Stimulated activated CD4-positive, alpha-beta T cell treated with anti-CD3 and anti-CD28 coated beads, Interleukin-2, amount 100 ng/mL, for 4 hours (primary cell): ENCODE results near the gene PCYOX1L.
"Not testable (repeated sequence)": the region's sequence is repeated elsewhere in the genome, so short reads cannot be mapped to it uniquely, and the experiment has no call there.

Experiments
- DNase-seq: peaks from one replicate; pipeline ENCODE4 v3.0.0-alpha.2; 2020; ENCODE audit warnings: low read depth

The PCYOX1L gene

DNA sequence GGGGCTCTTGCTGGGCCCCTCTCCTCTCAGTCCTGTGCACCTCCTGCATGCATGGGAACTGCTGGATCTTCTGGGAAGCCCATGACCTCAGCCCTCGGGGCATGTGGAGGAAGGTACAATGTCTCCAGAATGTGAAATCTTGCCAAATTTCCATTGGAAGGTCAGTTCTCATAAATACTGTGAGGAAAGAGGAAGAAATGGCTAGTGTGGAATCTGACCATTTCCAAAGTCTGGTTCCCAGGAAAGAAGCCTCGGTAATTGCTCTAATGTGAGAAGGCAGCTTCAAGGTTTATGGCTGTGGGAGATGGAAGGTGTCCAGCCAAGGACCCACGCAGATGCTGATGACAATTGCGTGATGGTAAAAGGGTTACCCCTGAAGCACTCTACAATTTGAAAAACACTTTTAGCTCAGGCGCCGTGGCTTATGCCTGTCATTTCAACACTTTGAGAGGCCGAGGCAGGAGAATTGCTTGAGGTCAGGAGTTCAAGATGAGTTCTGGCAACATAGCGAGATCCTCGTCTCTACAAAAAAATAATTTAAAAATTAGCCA is 29.3 kb downstream of the PCYOX1L start:
- DNase-seq: no peak

GRCh38 chr5:149387982-149388381 is 30.1 kb downstream of the PCYOX1L start:
- DNase-seq: no peak

GRCh38 chr5:149388498-149389190 is 30.8 kb downstream of the PCYOX1L start:
- DNase-seq: no peak

DNA sequence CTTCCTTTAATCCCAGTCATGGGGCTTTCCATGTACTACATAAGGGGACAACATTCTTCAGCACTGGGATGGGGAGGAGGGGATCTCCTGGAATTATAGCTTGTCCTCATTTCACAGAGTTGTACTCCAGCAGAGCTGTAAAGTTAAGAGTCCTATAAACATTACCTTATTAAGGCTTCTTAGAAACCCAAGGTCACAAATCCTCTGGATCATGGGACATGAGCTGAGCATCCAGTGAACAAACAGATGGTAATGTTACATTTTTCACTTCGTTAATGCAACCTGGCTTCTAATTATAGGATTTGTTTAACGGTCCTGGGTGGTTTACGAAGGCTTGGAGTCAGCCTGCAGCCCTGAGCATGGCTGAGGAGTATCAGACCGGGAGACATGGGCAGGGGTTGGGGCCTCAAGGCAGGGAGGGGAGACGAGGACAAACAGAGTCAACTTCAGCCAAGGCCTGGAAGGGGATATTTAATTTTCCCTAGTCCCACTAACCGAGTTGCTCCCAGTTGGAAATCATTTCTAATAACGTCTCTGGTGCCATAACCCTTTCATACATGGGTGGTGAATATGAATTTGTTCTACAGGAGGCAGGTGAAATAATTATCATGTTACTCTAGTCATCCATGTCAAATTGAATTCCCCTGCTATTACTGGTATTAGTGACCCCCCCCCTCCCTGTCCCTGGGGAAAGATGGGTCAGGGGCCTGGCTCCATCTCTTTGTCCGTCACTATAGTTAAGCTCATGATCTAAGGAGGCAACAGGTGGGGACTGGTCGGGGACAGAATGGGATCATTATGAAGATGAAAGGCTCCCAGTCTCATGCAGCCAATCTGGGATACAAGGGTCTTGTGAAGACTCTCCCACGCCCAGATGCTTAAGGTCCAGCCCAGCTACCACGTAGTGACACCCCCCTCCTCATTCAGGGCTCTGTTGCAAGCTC is 32.0 kb downstream of the PCYOX1L start:
- no peak for DNase-seq

- not testable (repeated sequence) for DNase-seq
Measured at GRCh38 chr5:149391076-149391475, 33.2 kb downstream of the PCYOX1L start.

DNA sequence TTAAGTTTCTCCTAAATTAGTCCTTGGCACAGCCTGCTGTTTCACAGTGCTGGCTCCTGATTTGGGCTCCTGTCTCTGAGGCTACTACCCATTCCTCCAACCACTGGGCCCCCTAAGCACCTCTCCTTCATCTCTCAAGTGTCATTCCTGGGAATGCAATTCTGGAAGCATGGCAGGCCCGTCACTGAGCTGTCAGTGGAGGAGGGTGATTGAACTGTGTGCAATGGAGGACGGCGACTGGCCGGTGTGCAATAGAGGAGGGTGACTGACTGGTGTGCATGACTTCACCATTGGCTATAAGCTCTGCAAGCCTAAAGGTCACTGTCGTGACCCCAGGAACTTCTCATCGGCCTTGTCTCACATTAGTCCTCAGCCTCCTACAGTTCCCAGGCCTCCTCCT is 33.7 kb downstream of the PCYOX1L start:
- DNase-seq: no peak

- DNase-seq: no peak
Measured at GRCh38 chr5:149392718-149393117, 34.9 kb downstream of the PCYOX1L start.

DNA sequence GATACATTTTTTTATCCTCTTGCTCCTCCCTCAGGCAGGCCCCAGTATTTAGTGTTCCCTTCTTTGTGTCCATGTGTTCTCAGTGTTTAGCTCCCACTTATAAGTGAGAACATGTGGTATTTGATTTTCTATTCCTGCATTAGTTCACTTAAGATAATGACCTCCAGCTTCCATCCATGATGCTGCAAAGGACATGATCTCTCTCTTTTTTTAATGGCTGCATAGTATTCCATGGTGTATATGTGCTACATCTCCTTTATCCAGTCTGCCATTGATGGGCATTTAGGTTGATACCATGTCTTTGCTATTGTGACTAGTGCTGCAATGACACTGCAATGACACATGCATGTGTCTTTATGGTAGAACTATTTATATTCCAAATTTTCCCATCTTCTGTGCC is 37.1 kb downstream of the PCYOX1L start:
- not testable (repeated sequence) for DNase-seq

DNA sequence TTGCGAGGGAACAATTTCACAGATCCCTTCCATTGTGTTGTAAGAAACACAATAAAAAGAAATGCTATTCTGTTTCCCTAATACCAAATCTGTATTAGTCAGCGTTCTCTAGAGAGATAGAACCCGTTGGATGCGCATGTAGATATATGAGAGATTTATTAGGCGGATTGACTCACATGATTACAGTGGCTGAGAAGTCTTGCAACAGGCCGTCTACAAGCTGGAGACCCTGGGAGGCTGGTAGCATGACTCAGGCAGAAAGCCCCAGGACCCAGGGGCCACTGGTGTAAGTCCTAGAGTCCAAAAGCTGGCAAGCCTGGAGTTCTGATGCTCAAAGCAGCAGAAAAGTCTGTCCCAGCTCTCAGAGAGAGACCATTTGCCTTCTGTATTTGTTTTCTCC is 39.7 kb downstream of the PCYOX1L start:
- no peak for DNase-seq

DNA sequence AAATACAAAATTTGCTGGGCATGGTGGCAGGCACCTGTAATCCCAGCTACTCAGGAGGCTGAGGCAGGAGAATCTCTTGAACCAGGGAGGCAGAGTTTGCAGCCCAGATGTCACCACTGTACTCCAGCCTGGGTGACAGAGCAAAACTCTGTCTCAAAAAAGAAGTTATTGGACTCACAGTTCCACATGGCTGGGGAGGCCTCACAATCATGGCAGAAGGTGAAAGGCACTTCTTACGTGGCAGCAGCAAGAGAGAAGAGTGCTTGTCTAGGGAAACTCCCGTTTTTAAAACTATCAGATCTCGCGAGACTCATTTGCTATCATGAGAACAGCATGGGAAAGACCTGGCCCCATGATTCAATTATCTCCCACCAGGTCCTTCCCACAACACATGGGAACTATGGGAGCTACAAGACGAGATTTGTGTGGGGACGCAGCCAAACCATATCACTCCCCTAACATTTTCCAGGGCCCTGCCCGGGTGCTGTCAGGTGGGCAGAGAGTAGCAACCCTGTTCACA is 41.0 kb downstream of the PCYOX1L start:
- not testable (repeated sequence) for DNase-seq

- DNase-seq: no peak
Measured at GRCh38 chr5:149399775-149400174, 41.9 kb downstream of the PCYOX1L start.

GRCh38 chr5:149400304-149400703 is 42.5 kb downstream of the PCYOX1L start:
- DNase-seq: no peak

GRCh38 chr5:149401051-149401450 is 43.2 kb downstream of the PCYOX1L start:
- no peak for DNase-seq

GRCh38 chr5:149402291-149402690 is 44.4 kb downstream of the PCYOX1L start:
- DNase-seq: no peak

- DNase-seq: no peak
Measured at GRCh38 chr5:149403923-149404745, 46.3 kb downstream of the PCYOX1L start.

GRCh38 chr5:149404746-149405549 is 47.1 kb downstream of the PCYOX1L start:
- DNase-seq: no peak

DNA sequence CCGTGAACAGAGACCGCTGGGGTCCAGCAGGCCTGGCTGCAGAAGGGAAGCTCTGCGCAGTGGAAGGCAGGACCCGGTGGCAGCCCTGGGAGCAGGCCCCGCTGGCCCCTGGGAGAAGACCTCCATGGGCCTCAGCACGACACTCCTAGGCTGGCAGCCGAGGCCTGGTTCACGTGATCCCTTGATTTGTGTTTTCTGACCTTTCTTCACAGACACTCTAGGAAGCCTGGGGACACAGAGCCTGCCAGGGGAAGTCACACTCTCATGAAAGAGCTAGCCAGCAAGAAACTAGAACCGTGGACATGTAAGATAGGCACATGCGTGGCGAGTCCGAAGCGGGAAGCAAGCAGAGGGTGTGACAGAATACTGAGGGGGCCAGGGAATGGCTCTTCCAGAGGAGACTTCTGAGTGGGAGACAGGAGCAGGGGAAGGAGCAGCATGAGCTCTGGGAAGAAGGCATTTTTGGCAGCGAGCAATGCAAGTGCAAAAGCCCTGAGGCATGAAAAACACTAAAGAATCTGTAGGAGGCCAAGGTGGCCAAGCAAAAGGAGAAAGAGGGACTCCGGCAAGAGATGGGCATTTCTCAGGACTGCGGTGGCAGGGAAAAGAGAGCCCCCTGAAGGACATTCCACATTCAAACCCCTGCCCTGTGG is 47.8 kb downstream of the PCYOX1L start:
- no peak for DNase-seq

GRCh38 chr5:149406203-149406978 is 48.5 kb downstream of the PCYOX1L start:
- no peak for DNase-seq

GRCh38 chr5:149406979-149407306 is 49.1 kb downstream of the PCYOX1L start:
- DNase-seq: no peak
